Stimulated activated CD8-positive, alpha-beta memory T cell treated with anti-CD3 and anti-CD28 coated beads, Interleukin-12 subunit alpha, Interleukin-12 subunit beta, amount 100 ng/mL, for 4 hours (primary cell): ENCODE measurements around the gene PRKRIP1.
"Not testable (repeated sequence)": the region's sequence is repeated elsewhere in the genome, so short reads cannot be mapped to it uniquely, and the experiment has no call there.

ENCODE experiments used
- DNase-seq: peaks from one replicate; pipeline ENCODE4 v3.0.0-alpha.2; 2020; ENCODE audit warnings: low read depth

The PRKRIP1 gene

DNA sequence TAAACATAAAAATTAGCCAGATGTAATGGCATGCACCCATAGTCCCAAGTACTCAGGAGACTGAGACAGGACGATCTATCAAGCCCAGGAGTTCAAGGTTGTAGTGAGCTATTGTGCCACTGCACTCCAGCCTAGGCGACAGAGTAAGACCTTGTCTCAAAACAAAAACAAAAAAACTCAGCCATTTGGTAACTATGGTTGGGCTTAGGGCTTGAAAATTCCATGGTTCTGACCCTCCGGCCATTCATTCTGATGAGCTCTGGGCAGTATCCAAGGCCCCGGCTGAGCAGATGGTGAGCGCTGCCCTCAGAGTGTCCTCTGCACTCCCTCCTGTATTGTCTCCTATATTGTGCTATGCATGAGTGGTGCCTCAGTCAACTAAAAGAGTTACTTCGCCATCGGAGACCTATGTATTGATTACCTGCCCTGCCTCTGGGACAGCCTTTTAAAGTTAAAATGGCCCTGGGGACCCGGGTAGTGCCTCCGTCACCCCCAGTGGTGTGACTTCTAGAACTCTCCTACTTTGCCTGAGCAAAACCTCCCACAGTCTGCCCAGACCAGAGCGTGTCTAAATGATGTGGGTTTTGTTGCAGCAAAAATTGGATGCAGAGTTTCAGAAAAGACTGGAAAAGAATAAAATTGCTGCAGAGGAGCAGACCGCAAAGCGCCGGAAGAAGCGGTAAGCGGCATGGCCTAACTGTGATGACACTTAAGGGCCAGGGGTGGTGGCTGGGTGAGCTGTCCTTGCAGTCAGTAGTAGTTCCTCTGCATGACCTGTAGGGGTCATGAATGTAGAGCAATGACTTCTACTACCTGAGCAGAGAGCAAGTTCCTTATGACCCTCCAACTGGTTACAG is 8.1 kb downstream of the PRKRIP1 start:
- no peak for DNase-seq

- DNase-seq = not testable (repeated sequence)
These were observed 8.7 kb downstream of the PRKRIP1 start for GRCh38 chr7:102404862-102405188.

DNA sequence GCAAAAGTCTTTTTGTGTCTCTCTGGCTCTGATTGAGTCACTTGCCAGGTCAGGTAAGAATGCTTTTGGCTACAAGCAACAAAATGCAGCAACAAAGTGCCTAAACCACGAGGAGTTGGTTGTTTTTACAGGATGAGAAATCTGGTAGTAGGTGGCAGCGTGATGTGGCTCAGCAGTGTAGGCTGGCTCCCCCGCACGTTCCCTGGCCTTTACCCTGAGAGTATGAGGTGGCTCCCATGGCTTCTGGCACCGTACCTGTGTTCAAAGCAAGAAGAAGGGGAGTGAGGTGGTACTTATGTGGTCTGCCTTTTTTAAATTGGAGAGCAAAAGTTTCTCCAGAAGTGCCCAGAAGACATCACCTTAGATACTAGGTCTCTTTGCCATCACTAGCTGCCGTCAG is 11.7 kb downstream of the PRKRIP1 start:
- no peak for DNase-seq

GRCh38 chr7:102408530-102408929 is 12.4 kb downstream of the PRKRIP1 start:
- DNase-seq = not testable (repeated sequence)

GRCh38 chr7:102409340-102409739 is 13.2 kb downstream of the PRKRIP1 start:
- DNase-seq = no peak

- no peak for DNase-seq
These were observed 14.0 kb downstream of the PRKRIP1 start for GRCh38 chr7:102410123-102410522.

DNA sequence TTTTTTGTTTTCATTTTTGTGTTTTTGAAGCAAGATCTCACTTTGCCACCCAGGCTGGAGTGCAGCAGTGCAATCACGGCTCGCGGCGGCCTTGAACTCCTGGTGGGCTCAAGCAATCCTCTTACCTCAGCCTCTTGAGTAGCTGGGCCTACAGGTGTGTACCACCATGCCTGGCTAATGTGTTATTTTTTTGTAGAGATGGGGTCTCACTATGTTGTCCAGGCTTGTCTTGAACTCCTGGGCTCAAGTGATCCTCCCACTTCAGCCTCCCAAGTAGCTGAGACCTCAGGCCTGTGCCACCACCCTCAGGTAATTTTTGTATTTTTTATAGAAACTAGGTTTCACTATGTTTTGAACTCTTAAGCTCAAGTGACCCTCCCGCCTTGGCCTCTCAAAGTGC is 14.8 kb downstream of the PRKRIP1 start:
- no peak for DNase-seq

GRCh38 chr7:102412548-102412947 is 16.4 kb downstream of the PRKRIP1 start:
- DNase-seq = no peak

- DNase-seq = no peak
These were observed 16.9 kb downstream of the PRKRIP1 start for GRCh38 chr7:102413091-102413490.

GRCh38 chr7:102413611-102414010 is 17.4 kb downstream of the PRKRIP1 start:
- DNase-seq = no peak

DNA sequence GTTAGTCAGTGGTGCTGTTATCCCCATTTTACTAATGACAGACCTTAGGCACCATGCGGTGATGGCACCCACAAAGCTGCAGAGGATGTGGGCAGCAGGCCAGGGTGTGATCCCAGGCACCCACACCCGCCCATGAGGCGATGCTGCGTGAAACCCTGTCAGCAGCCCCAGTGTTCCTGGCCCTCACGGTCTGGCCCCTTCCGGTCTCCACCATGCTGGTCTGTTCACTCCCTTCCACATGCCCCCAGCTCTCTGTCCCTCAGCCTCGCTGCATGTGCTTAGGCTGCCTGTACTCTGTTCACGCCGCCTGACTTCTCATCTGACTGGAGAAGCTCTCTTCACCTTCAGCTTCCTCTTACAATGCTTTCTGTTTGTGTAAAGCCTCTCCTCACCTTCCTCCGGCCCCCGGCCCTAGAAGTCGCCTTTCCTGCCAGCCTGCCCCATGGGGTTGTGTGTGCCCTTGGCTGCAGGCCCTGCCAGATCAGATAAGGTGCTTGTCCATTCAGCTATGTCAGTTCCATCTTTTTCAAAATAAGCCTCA is 19.6 kb downstream of the PRKRIP1 start:
- peak; percentile 46 for DNase-seq

DNA sequence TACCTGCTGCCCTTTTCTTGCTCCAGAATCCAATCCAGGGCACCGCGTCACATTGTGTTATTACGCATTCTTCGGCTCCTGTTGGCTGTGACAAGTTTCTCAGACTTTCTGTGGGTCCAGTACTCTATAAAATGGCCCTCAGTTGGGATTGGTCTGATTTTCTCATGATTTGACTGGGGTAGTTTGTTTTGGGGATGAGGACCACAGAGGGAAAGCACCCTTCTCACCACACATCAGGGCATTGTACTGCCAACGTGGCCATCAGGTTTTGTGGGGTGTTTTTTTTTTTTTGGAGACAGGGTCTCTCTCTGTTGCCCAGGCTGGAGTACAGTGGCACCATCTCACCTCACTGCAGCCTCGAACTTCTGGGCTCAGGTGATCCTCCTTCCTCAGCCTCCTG is 20.2 kb downstream of the PRKRIP1 start:
- no peak for DNase-seq

GRCh38 chr7:102417105-102417504 is 20.9 kb downstream of the PRKRIP1 start:
- no peak for DNase-seq

DNA sequence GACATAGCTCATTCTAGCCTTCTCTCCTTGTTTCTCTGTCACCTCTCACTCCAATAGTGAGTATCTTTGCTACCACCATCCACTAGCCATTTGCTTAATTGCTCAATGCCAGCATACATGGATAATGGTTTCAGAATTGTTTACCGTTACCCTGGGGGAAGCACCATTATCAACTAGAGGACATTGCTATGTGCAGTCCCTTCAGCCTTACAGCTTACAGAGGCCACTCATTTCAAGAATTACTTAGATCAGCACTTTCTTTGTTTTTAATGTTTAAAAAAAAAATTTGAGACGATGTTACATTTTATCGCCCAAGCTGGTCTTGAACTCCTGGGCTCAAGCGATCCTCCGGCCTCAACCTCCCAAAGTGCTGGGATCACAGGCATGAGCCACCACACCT is 22.4 kb downstream of the PRKRIP1 start:
- no peak for DNase-seq

DNA sequence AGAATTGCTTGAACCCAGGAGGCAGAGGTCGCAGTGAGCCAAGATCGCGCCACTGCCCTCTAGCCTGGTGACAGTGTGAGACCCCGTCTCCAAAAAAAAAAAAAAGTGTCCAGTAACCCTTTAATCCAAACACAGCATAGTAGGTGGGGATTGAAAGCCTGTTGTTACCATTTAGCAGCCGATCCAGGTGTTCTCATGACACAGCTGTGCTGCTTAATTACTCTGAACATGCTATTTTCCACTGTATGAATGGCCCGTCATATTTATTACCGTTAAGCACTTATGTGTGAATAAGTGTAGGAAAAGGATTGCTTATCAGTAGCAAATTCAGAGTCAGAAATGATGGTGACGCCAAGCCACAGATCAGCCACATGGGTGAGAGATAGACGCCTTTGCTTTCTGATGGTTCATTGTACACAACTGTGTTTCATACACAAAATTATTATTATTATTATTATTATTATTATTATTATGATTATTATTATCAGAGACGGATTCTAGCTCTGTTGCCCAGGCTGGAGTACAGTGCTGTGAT is 25.6 kb downstream of the PRKRIP1 start:
- DNase-seq = no peak

- DNase-seq = no peak
These were observed 28.0 kb downstream of the PRKRIP1 start for GRCh38 chr7:102424129-102424551.

DNA sequence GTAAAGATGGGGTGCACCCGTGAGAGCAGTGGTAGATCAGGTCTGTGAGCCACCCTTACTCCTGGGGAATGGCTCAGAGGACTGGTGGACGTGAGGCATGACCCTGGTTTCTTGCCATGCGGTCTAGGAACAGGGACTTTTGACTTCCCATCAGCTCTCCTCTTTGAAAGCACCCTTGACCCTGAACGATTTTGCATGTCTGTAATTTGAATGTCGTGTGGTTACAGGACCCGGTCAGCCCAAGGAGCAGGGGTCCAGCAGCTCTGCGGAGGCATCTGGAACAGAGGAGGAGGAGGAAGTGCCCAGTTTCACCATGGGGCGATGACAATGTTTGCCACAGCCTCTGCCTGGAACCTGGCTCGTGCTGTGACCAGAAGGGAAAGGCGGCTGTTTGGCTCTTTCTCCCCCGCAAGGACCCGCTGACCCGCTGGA is 28.6 kb downstream of the PRKRIP1 start:
- no peak for DNase-seq

GRCh38 chr7:102425639-102426267 is 29.6 kb downstream of the PRKRIP1 start:
- DNase-seq = peak; percentile 72

DNA sequence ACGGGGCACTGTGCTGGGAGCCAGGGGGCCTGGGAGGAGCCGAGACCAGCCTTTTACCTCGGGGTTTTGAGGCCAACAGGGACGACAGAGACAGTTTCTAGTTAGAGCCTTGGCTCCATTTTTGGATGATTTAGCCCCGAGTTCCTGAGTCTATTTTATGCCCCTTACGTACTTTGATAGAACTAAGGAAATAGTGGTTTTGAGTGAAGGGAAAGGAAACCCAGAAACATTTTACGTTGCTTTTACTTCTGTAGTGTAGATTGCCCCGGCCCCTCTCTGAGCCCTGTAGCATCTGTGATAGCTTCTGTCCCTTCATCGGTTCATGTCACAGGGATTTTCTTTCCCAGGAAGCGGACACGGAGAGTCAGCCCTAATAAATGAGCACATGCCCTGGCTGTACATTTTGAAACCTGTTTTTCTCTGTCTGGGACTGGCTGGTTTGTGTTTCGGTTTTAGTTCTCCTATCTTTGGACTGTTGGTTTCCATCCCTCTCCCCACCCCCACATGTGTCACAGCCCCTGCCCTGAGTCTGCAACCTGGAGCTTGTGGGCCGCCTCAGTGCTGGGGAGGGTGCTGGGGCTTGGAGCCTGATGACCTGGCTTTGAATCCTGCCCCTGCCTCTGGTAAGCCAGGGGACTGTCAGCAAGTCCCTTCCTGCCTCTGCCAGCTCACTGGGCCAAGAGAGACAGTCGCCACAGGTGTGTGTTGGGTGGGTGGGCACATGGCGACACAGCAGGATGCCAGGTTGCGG is 30.3 kb downstream of the PRKRIP1 start:
- DNase-seq = peak; percentile 60

DNA sequence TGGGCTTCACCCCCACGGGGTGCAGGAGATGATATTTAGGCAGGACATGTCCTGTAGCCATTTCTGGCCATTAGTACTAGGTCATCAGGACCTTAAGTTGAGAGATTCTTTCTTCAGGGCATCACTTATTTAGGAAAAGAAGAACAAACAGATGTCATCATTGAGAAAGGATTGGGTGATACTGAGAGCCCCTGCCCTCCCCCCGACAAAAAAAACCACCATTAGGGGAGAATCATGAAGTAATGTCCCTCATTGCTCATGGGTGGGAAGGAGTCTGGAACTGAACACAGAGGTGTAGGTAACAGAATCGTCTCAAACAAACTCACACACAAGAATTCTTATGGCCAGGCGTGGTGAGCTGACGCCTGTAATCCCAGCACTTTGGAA is 30.8 kb downstream of the PRKRIP1 start:
- DNase-seq = no peak

DNA sequence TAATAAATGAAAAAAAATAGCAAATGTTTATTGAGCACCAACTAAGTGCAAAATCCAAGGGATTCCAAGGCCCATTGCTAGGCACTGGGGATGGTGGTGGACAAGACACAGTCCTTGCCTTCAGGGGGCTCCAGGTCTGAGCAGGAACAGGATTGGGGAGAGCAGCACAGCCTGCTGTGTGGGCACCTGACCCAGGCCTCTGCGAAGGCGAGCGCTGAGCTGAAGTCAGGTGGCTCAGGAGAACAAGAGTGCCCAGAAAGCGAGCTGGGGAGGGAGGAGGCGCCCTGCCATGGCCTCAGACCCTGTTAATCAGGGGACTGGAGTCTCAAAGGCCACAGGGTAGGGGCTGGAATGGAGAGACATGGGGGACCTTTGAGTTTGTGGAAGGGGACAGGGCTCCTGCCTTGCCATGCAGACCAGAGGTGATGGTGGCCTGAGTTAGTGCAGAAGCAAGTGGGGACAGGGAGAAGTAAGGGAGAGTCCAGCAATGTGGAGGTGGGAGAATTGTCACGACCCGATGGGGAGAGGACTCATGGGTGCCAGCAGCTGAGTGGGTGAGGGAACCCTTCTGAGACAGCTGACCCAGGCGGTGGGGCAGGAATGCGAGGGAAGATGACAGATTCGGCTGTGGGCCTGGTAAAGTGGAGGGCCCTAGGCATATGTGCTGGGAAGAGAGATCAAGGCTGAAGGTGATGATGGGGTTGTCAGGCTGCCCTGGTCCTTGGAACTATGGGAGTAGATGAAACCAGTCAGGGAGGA is 33.2 kb downstream of the PRKRIP1 start:
- no peak for DNase-seq
